CD14-positive monocyte (primary cell): Measurements from ENCODE around the gene WWTR1. TPM values are rescaled to one million over a fixed set of nuclear protein-coding genes. Genes with fewer than 3 reads are reported as not detected.

ENCODE experiments used
- DNase-seq, 3 donors: peaks; one replicate each; pipeline ENCODE4 v3.0.0-alpha.2; 2011 to 2022
- H2AFZ ChIP-seq: 2 replicates; pipeline ENCODE4 v1.6.0; 2012; ENCODE audit warnings: mild to moderate bottlenecking, low read depth, low read length, inconsistent platforms; ENCODE audit not compliant: insufficient read depth, poor library complexity, severe bottlenecking
- H3K27ac ChIP-seq, 2 donors: 1 replicate in 1 of 2; 2 replicates in 1 of 2; pipeline ENCODE4 v1.5.1; 2012 to 2013; ENCODE audit warnings: low read length in 2 of 2, control low read depth in 1 of 2, inconsistent platforms in 1 of 2, low read depth in 1 of 2, mild to moderate bottlenecking in 1 of 2
- H3K27me3 ChIP-seq, 2 donors: one replicate each; pipeline versions ENCODE4 v1.6.0 to v1.6.1; 2011 to 2013; ENCODE audit warnings: low read length in 2 of 2; ENCODE audit not compliant: control insufficient read depth in 2 of 2, insufficient read depth in 2 of 2
- H3K36me3 ChIP-seq, 2 donors: replicated peaks in 1 of 2; 1 replicate in 1 of 2; 2 replicates in 1 of 2; pipeline versions ENCODE4 v1.5.1 to v1.6.1; 2012 to 2013; ENCODE audit warnings: low read length in 2 of 2, control low read depth in 1 of 2, inconsistent platforms in 1 of 2, mild to moderate bottlenecking in 1 of 2; ENCODE audit not compliant: insufficient read depth in 2 of 2, control insufficient read depth in 1 of 2
- H3K4me1 ChIP-seq, 2 donors: 1 replicate in 1 of 2; 2 replicates in 1 of 2; pipeline versions ENCODE4 v1.5.1 to v1.6.1; 2012 to 2013; ENCODE audit warnings: low read length in 2 of 2, control low read depth in 1 of 2, inconsistent platforms in 1 of 2, mild to moderate bottlenecking in 1 of 2, moderate library complexity in 1 of 2; ENCODE audit not compliant: insufficient read depth in 2 of 2, control insufficient read depth in 1 of 2
- H3K4me2 ChIP-seq: replicated peaks from 2 replicates; pipeline ENCODE3; 2012; ENCODE audit warnings: low read length, moderate library complexity, mild to moderate bottlenecking; ENCODE audit not compliant: poor library complexity, severe bottlenecking; ENCODE audit errors: extremely low read depth
- H3K4me3 ChIP-seq, 3 experiments: fragments of 200-600 bp in 1 of 3; sonication (generic) in 1 of 3; replicated peaks in 1 of 3; 1 replicate in 2 of 3; 2 replicates in 1 of 3; pipeline ENCODE4 v1.5.1; 2011 to 2013; ENCODE audit warnings: low read length in 3 of 3, mild to moderate bottlenecking in 3 of 3, control low read depth in 2 of 3, low read depth in 2 of 3, inconsistent platforms in 1 of 3, moderate library complexity in 1 of 3
- H3K79me2 ChIP-seq: 2 replicates; pipeline ENCODE4 v1.6.0; 2012; ENCODE audit warnings: mild to moderate bottlenecking, control low read depth, inconsistent platforms, low read length, moderate library complexity; ENCODE audit not compliant: insufficient read depth
- H3K9ac ChIP-seq: 2 replicates; pipeline ENCODE4 v1.6.0; 2017; ENCODE audit warnings: low read length, mild to moderate bottlenecking; ENCODE audit not compliant: insufficient read depth, poor library complexity, severe bottlenecking
- H3K9me3 ChIP-seq, 2 donors: replicated peaks in 1 of 2; 1 replicate in 1 of 2; 2 replicates in 1 of 2; pipeline versions ENCODE4 v1.5.1 to v1.6.1; 2012 to 2013; ENCODE audit warnings: low read length in 2 of 2, control low read depth in 1 of 2; ENCODE audit not compliant: control insufficient read depth in 1 of 2, insufficient read depth in 1 of 2
- H4K20me1 ChIP-seq: 2 replicates; pipeline ENCODE4 v1.6.0; 2012; ENCODE audit warnings: mild to moderate bottlenecking, low read length, control low read depth, moderate library complexity; ENCODE audit not compliant: insufficient read depth
- H3K27ac Mint-ChIP-seq, 7 donors: one replicate each; pipeline ENCODE4 v1.8.0; 2020; ENCODE audit warnings: mild to moderate bottlenecking in 7 of 7, mixed read lengths in 7 of 7, moderate library complexity in 6 of 7, inconsistent platforms in 2 of 7
- H3K27me3 Mint-ChIP-seq, 3 donors: one replicate each; pipeline ENCODE4 v1.8.0; 2021 to 2022; ENCODE audit warnings: low read depth in 3 of 3, mild to moderate bottlenecking in 3 of 3, mixed read lengths in 3 of 3, moderate library complexity in 3 of 3, inconsistent platforms in 1 of 3
- H3K36me3 Mint-ChIP-seq, 2 donors: one replicate each; pipeline ENCODE4 v1.8.0; 2020; ENCODE audit warnings: mixed read lengths in 2 of 2, inconsistent platforms in 1 of 2, mild to moderate bottlenecking in 1 of 2
- H3K4me1 Mint-ChIP-seq: one replicate; pipeline ENCODE4 v1.8.0; 2020; ENCODE audit warnings: mild to moderate bottlenecking, mixed read lengths
- H3K4me3 Mint-ChIP-seq, 2 donors: one replicate each; pipeline ENCODE4 v1.8.0; 2020; ENCODE audit warnings: mild to moderate bottlenecking in 2 of 2, mixed read lengths in 2 of 2, moderate library complexity in 1 of 2
- H3K9me3 Mint-ChIP-seq, 7 donors: one replicate each; pipeline ENCODE4 v1.8.0; 2020 to 2022; ENCODE audit warnings: mixed read lengths in 7 of 7, mild to moderate bottlenecking in 6 of 7, moderate library complexity in 6 of 7, inconsistent platforms in 2 of 7
- CTCF ChIP-seq: fragments of 200-600 bp; IDR thresholded peaks from one replicate; pipeline ENCODE4 v1.8.0; 2022; ENCODE audit warnings: antibody characterized with exemption, mild to moderate bottlenecking
- WGBS: methylation state at CpG from one replicate; pipeline ENCODE4 v1.1.5; 2013; ENCODE audit warnings: missing lambda C conversion rate; ENCODE audit not compliant: insufficient coverage; 5-methylcytosine and 5-hydroxymethylcytosine counted together
- intact Hi-C, 2 donors: fragments of 100-400 bp; cut with micrococcal nuclease; formaldehyde crosslinking; loops; one replicate each; pipeline versions ENCODE4 v1.15.0 to v1.15.1; 2023
- polyA plus RNA-seq, 3 donors: library from polyadenylated mRNA; depleted of rRNA in 1 of 3; unstranded in 2 of 3; stranded (reverse) in 1 of 3; fragments of 300-500 nt in 2 of 3; fragments of >200 nt in 1 of 3; fragmentation: Illumina TruSeq in 2 of 3; gene quantifications; 1 replicate in 2 of 3; 2 replicates in 1 of 3; pipeline ENCODE4 v1.2.3, GENCODE V29; 2012 to 2021

The WWTR1 gene
- polyA plus RNA-seq, 3 donors = not detected

- no peaks in the 10 kb centered on the region for H3K4me1 Mint-ChIP-seq
- H3K4me3 Mint-ChIP-seq = no peak overlapping the region
- no peaks in the 10 kb centered on the region for H3K9me3 ChIP-seq
- H2AFZ ChIP-seq = no peak overlapping the region
- no peaks in the 10 kb centered on the region for H4K20me1 ChIP-seq
- no peak overlapping the region for H3K4me2 ChIP-seq
- no peak overlapping the region for H3K9ac ChIP-seq
- no peak overlapping the region for H3K27ac Mint-ChIP-seq
- H3K27ac ChIP-seq = no peak overlapping the region
- no peaks in the 10 kb centered on the region for H3K9me3 Mint-ChIP-seq
- H3K4me3 ChIP-seq = no peak overlapping the region
- peaks cover 44 to 79% of the 10 kb centered on the region in 2 donors for H3K27me3 ChIP-seq
- intact Hi-C loops = no loop called here
- H3K79me2 ChIP-seq = no peaks in the 10 kb centered on the region
- H3K4me1 ChIP-seq = no peaks in the 10 kb centered on the region
- no peaks in the 10 kb centered on the region for H3K36me3 Mint-ChIP-seq
- H3K27me3 Mint-ChIP-seq = peaks cover 53 to 75% (median 57%) of the 10 kb centered on the region in 3 donors
- WGBS = 34% methylated on average over 5 of the region's 8 CpGs
- H3K36me3 ChIP-seq = no peaks in the 10 kb centered on the region
- TF ChIP-seq CTCF = no peak
- no peak for DNase-seq
Measured at GRCh38 chr3:149581681-149582370, 76.0 kb downstream of the WWTR1 start.

- no peaks in the 10 kb centered on the region for H3K36me3 ChIP-seq
- H3K9me3 ChIP-seq = no peaks in the 10 kb centered on the region
- no peaks in the 10 kb centered on the region for H3K79me2 ChIP-seq
- no CpG with 5 or more reads among the region's 2 CpGs for WGBS
- H3K27ac ChIP-seq = no peak overlapping the region
- no peak for TF ChIP-seq CTCF
- no peak overlapping the region for H3K4me3 ChIP-seq
- Mint-ChIP-seq H3K4me3 (no peak overlapping the region), H3K36me3 (no peaks in the 10 kb centered on the region), H3K4me1 (peaks cover 2% of the 10 kb centered on the region), H3K27me3 (peaks cover 54 to 76% (median 56%) of the 10 kb centered on the region in 3 donors), H3K27ac (no peak overlapping the region), H3K9me3 (no peaks in the 10 kb centered on the region)
- no peak overlapping the region for H3K9ac ChIP-seq
- H2AFZ ChIP-seq = no peak overlapping the region
- peaks cover 38 to 76% of the 10 kb centered on the region in 2 donors for H3K27me3 ChIP-seq
- H4K20me1 ChIP-seq = no peaks in the 10 kb centered on the region
- H3K4me1 ChIP-seq = no peaks in the 10 kb centered on the region
- intact Hi-C loops = no loop called here
- H3K4me2 ChIP-seq = no peak overlapping the region
- DNase-seq = no peak
Measured at GRCh38 chr3:149581248-149581647, 76.6 kb downstream of the WWTR1 start.
